Pancreas (tissue), 10 donors: ENCODE measurements around the gene ANKS4B. TPM values are rescaled to one million over a fixed set of nuclear protein-coding genes. Genes with fewer than 3 reads are reported as not detected.
A peak's percentile ranks its signal among the peaks of the same experiment; 100 is the strongest.

Experiments used
- ATAC-seq, 4 donors: fragments of 200-7000 bp; cut with Tn5 transposase; one replicate each; pipeline versions ENCODE4 v1.8.0 to v1.9.1; 2020; ENCODE audit warnings: mild to moderate bottlenecking in 4 of 4, moderate library complexity in 4 of 4
- DNase-seq, 6 donors: peaks; one replicate each; pipeline ENCODE4 v3.0.0-alpha.2; 2020
- FAIRE-seq: peaks from 2 replicates; lab custom pipeline; 2012; peaks lifted over from hg19 to GRCh38; lab: Jason Lieb, UNC
- H3K27ac ChIP-seq, 4 donors: fragments of 200-600 bp; sonication (generic); 1 replicate in 3 of 4; 2 replicates in 1 of 4; pipeline versions ENCODE4 v1.5.0 to v1.8.0; 2020
- H3K27me3 ChIP-seq, 4 donors: fragments of 200-600 bp; one replicate each; pipeline ENCODE4 v1.8.0; 2021
- H3K36me3 ChIP-seq, 3 donors: fragments of 200-600 bp; sonication (generic) in 1 of 3; one replicate each; pipeline versions ENCODE4 v1.5.0 to v1.8.0; 2020 to 2021
- H3K4me1 ChIP-seq, 3 donors: fragments of 200-600 bp; one replicate each; pipeline ENCODE4 v1.8.0; 2021
- H3K4me3 ChIP-seq, 4 donors: fragments of 200-600 bp; sonication (generic) in 2 of 4; one replicate each; pipeline versions ENCODE4 v1.5.0 to v1.8.0; 2020 to 2021
- H3K9me3 ChIP-seq, 4 donors: fragments of 200-600 bp; one replicate each; pipeline ENCODE4 v1.8.0; 2021
- WGBS, 2 donors: extraction: QIAGEN DNeasy Blood & Tissue Kit; methylation state at CpG; one replicate each; pipeline ENCODE4 v1.1.7; 2013; 5-methylcytosine and 5-hydroxymethylcytosine counted together
- intact Hi-C, 3 donors: fragments of 100-400 bp; cut with DNase I; formaldehyde crosslinking; loops; one replicate each; pipeline versions ENCODE4 v1.11.1 to v1.14.2; 2022
- polyA plus RNA-seq, 2 donors: library from polyadenylated mRNA; stranded (reverse); fragments of 200-250 nt; gene quantifications; one replicate each; pipeline ENCODE4 v1.2.3, GENCODE V29; 2013
- total RNA-seq, 6 donors: library from RNA; stranded (reverse); fragmentation: NEBNext Ultra II Directional in 4 of 6; extraction: Animal tissue kit (Norgen Biotek cat#: 25700) in 4 of 6; gene quantifications; one replicate each; pipeline versions ENCODE4 v1.2.1 to v1.2.4, GENCODE V29; 2021 to 2023
- TF ChIP-seq, protein P1 (sequence below), 4 donors: fragments of 200-600 bp; sonication (generic) in 3 of 4; IDR thresholded peaks; one replicate each; pipeline versions ENCODE4 v1.5.0 to v1.8.0; 2021; ENCODE audit warnings: antibody characterized with exemption in 4 of 4
- donor health status: healthy with polysubstance abuse.
- donor health status: DM: no; HTN: no; CAD: no; lungs with moderate emphysema.
- donor health status: DM: no; HTN: no; CAD: no.
- donor health status: control.
- donor health status: control.
- donor health status: Bipolar disorder and iron deficiency.
- donor health status: DM: yes; HTN: yes; CAD: no.
- donor health status: DM: no; HTN: no; CAD: no.
- donor health status: DM: no; HTN: no; CAD: no.
- donor health status: DM: yes; HTN: yes; CAD: no.

ANKS4B gene
- total and polyA plus RNA-seq, 8 donors = 0.15 to 0.72 (median 0.35) TPM

DNA sequence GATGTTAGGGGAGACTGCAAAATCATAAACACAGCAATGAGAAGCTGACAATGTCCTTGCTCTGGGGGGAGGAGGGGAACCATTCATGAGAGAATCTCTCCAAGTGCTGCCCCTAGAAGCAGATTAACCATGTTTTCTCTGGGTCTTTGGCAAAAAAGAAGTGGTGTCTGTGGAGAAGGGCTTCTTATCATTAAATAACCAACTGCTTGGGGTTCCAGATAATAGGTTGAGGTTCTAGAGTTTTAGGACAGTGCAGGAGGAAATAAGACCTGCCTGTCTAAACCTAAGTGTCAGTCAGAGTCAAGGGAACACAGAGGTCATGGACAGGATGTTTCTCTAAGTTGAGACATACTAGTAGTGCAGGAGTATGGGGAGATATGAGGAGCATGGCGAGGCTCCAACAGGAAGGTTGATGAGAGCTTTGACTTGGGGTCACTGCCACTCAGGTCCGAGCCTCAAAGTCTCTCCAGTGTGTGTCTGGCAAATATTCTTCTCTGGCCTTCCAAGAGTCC is 5.1 kb upstream of the ANKS4B start:
- H3K9me3 ChIP-seq = no peaks in the 10 kb centered on the region
- ATAC-seq = no peak
- TF ChIP-seq, protein P1, sequence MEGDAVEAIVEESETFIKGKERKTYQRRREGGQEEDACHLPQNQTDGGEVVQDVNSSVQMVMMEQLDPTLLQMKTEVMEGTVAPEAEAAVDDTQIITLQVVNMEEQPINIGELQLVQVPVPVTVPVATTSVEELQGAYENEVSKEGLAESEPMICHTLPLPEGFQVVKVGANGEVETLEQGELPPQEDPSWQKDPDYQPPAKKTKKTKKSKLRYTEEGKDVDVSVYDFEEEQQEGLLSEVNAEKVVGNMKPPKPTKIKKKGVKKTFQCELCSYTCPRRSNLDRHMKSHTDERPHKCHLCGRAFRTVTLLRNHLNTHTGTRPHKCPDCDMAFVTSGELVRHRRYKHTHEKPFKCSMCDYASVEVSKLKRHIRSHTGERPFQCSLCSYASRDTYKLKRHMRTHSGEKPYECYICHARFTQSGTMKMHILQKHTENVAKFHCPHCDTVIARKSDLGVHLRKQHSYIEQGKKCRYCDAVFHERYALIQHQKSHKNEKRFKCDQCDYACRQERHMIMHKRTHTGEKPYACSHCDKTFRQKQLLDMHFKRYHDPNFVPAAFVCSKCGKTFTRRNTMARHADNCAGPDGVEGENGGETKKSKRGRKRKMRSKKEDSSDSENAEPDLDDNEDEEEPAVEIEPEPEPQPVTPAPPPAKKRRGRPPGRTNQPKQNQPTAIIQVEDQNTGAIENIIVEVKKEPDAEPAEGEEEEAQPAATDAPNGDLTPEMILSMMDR (IDR thresholded peaks at IDR 0.05) = no peak
- no peak overlapping the region for H3K27ac ChIP-seq
- H3K36me3 ChIP-seq = no peaks in the 10 kb centered on the region
- no peak for DNase-seq
- WGBS, 2 donors = 73 to 80% methylated on average over 2 of the region's 2 CpGs
- no peak overlapping the region for H3K4me3 ChIP-seq
- peaks cover 0 to 3% (median 0%) of the 10 kb centered on the region in 3 donors for H3K4me1 ChIP-seq
- intact Hi-C loops = no loop called here
- H3K27me3 ChIP-seq = no peaks in the 10 kb centered on the region
- no peak for FAIRE-seq

DNA sequence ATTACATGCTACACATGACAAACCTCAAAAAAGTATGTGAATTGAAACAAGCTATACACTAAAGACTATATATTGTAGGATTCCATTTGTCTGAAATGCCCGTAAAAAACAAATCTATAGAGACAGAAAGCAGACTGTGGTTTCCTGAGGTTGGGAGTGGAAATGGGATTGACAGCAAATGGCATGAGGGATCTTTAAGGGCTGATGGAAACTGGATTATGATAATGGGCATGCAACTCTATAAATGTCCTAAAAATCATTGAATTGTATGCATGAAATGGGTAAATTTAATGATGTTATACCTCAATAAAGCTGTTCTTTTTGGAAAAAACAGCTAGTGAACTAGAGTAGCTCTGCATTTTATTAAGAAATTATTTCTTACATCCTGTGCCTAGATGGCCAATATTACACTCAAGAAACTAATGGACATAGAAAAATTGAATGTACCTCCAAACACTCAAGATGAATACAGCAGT is 416 bp upstream of the ANKS4B start:
- 92 to 94% methylated on average over 1 of the region's 1 CpG for WGBS, 2 donors
- intact Hi-C loops = no loop called here
- Histone ChIP-seq H3K9me3 (no peaks in the 10 kb centered on the region), H3K36me3 (no peaks in the 10 kb centered on the region), H3K27me3 (no peaks in the 10 kb centered on the region), H3K27ac (no peak overlapping the region), H3K4me3 (peak overlapping the region in 2 of 4 donors; percentile 22 to 29), H3K4me1 (peaks cover 0 to 3% (median 0%) of the 10 kb centered on the region in 3 donors)
- FAIRE-seq (no peak), DNase-seq (no peak), ATAC-seq (no peak)
- TF ChIP-seq, protein P1 (IDR thresholded peaks at IDR 0.05) = no peak

DNA sequence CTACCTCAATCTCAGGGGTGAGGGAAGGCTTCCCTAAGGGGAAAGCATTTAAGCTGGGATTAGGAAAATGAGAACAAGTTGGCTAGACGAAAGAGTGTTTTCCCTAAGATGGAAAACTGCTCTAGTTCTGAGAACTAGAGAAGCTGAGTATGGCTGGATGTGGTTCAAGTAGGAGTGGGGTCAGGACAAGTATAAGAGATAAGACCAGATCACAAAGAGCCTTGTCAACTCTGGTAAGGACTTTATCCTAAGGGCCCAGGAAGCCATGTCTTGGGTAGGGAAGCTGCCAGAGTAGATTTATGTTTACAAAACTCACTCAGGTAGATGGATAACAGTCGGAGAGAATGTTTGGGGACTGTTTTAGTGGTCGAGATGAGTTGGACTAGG is 1.7 kb downstream of the ANKS4B start:
- Histone ChIP-seq H3K4me3 (no peak overlapping the region), H3K27ac (no peak overlapping the region), H3K36me3 (no peaks in the 10 kb centered on the region), H3K9me3 (no peaks in the 10 kb centered on the region), H3K27me3 (no peaks in the 10 kb centered on the region), H3K4me1 (peaks cover 0 to 3% (median 0%) of the 10 kb centered on the region in 3 donors)
- FAIRE-seq (no peak), DNase-seq (no peak), ATAC-seq (no peak)
- intact Hi-C loops = no loop called here
- TF ChIP-seq, protein P1 (IDR thresholded peaks at IDR 0.05) = no peak
- WGBS, 2 donors = 54 to 59% methylated on average over 3 of the region's 3 CpGs

DNA sequence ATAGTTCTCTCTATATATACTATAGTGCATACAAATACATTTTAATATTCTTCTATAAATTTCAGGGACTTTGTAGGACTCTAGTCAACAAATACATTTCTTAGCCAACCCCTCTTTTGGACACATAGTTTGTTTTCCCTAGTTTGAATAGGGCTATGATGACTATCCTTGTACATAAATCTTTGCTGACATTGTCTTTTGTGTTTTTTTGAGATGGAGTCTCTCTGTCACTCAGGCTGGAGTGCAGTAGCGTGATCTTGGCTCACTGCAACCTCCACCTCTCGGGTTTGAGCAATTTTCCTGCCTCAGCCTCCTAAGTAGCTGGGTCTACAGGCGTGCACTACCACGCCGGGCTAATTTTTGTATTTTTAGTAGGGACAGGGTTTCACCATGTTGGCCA is 3.3 kb downstream of the ANKS4B start:
- TF ChIP-seq, protein P1 (IDR thresholded peaks at IDR 0.05) = no peak
- Histone ChIP-seq H3K27ac (no peak overlapping the region), H3K4me3 (no peak overlapping the region), H3K27me3 (no peaks in the 10 kb centered on the region), H3K4me1 (peaks cover 0 to 3% (median 0%) of the 10 kb centered on the region in 3 donors), H3K9me3 (no peaks in the 10 kb centered on the region), H3K36me3 (no peaks in the 10 kb centered on the region)
- intact Hi-C loops = no loop called here
- FAIRE-seq (no peak), ATAC-seq (no peak), DNase-seq (no peak)
- WGBS, 2 donors = 75 to 82% methylated on average over 5 of the region's 5 CpGs

DNA sequence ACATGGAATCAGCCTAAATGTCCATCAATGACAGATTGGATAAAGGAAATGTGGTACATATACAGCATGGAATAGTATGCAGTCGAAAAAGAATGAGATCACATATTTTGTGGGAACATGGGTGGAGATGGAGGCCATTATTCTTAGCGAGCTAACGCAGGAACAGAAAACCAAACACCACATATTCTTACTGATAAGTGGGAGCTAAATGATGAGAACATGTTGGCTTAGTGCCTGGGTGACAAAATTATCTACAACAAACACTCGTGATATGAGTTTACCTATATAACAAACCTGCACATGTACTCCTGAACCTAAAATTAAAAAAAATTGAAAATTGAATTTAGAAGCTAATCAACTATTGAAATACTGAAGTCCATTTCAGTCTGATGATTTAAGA is 6.1 kb downstream of the ANKS4B start:
- no peak for ATAC-seq
- 39 to 42% methylated on average over 4 of the region's 4 CpGs for WGBS, 2 donors
- intact Hi-C loops = no loop called here

More for the DNA sequence above, 6.1 kb downstream of the ANKS4B start:
- DNase-seq (no peak), FAIRE-seq (no peak)
- Histone ChIP-seq H3K9me3 (no peaks in the 10 kb centered on the region), H3K27me3 (no peaks in the 10 kb centered on the region), H3K27ac (no peak overlapping the region), H3K4me3 (no peak overlapping the region), H3K36me3 (no peaks in the 10 kb centered on the region), H3K4me1 (no peaks in the 10 kb centered on the region)
- TF ChIP-seq, protein P1 (IDR thresholded peaks at IDR 0.05) = no peak
